H9 (cell line): ENCODE results near the gene STX11. TPM values are rescaled to one million over a fixed set of nuclear protein-coding genes. Genes with fewer than 3 reads are reported as not detected.

Experiments used
- DNase-seq: peaks from one replicate; pipeline ENCODE4 v3.0.0-alpha.2; 2017
- H2AFZ ChIP-seq: one replicate; pipeline ENCODE4 v1.6.1; 2013; ENCODE audit warnings: mild to moderate bottlenecking, low read length, control low read depth, moderate library complexity
- H2AK5ac ChIP-seq: 2 replicates; pipeline ENCODE4 v1.6.1; 2013; ENCODE audit warnings: low read length, control low read depth, mixed read lengths; ENCODE audit not compliant: insufficient read length
- H2BK120ac ChIP-seq: one replicate; pipeline ENCODE4 v1.6.1; 2013; ENCODE audit warnings: low read depth, mild to moderate bottlenecking, low read length, control low read depth, inconsistent platforms; ENCODE audit not compliant: poor library complexity, severe bottlenecking
- H2BK12ac ChIP-seq: 2 replicates; pipeline ENCODE4 v1.6.1; 2013; ENCODE audit warnings: low read length, control low read depth, mixed read lengths, low read depth; ENCODE audit not compliant: insufficient read length
- H2BK15ac ChIP-seq: 2 replicates; pipeline ENCODE4 v1.6.1; 2013; ENCODE audit warnings: low read depth, low read length, control low read depth
- H2BK20ac ChIP-seq: one replicate; pipeline ENCODE4 v1.6.1; 2013; ENCODE audit warnings: low read depth, mild to moderate bottlenecking, low read length, control low read depth, inconsistent platforms; ENCODE audit not compliant: poor library complexity, severe bottlenecking
- H2BK5ac ChIP-seq: 2 replicates; pipeline ENCODE4 v1.6.1; 2013; ENCODE audit warnings: low read length, control low read depth, mixed read lengths; ENCODE audit not compliant: insufficient read length
- H3K14ac ChIP-seq: 2 replicates; pipeline ENCODE4 v1.6.1; 2013; ENCODE audit warnings: low read length, control low read depth; ENCODE audit not compliant: insufficient read depth
- H3K18ac ChIP-seq: 2 replicates; pipeline ENCODE4 v1.6.1; 2013; ENCODE audit warnings: low read depth, mild to moderate bottlenecking, mixed read lengths, low read length, control low read depth; ENCODE audit not compliant: insufficient read length
- H3K23ac ChIP-seq: 2 replicates; pipeline ENCODE4 v1.6.1; 2013; ENCODE audit warnings: low read length, control low read depth, mixed read lengths, low read depth; ENCODE audit not compliant: insufficient read length
- H3K23me2 ChIP-seq: 2 replicates; pipeline ENCODE4 v1.6.1; 2013; ENCODE audit warnings: low read depth, mild to moderate bottlenecking, mixed read lengths, low read length, control low read depth; ENCODE audit not compliant: insufficient read length, poor library complexity, severe bottlenecking
- H3K27ac ChIP-seq: 2 replicates; pipeline ENCODE4 v1.5.1; 2013; ENCODE audit warnings: low read length, control low read depth, mixed read lengths, low read depth; ENCODE audit not compliant: insufficient read length
- H3K27me3 ChIP-seq: 2 replicates; pipeline ENCODE4 v1.6.1; 2013; ENCODE audit warnings: low read length, control low read depth, inconsistent platforms; ENCODE audit not compliant: insufficient read depth
- H3K4ac ChIP-seq: 2 replicates; pipeline ENCODE4 v1.6.1; 2013; ENCODE audit warnings: low read depth, mild to moderate bottlenecking, control low read depth, inconsistent platforms, low read length, moderate library complexity
- H3K4me1 ChIP-seq: 2 replicates; pipeline ENCODE4 v1.6.1; 2013; ENCODE audit warnings: low read length, control low read depth, inconsistent platforms; ENCODE audit not compliant: insufficient read depth
- H3K4me2 ChIP-seq: 2 replicates; pipeline ENCODE4 v1.6.1; 2013; ENCODE audit warnings: low read length, control low read depth, mixed read lengths; ENCODE audit not compliant: insufficient read length, insufficient read depth
- H3K56ac ChIP-seq: 2 replicates; pipeline ENCODE4 v1.6.1; 2013; ENCODE audit warnings: low read depth, mild to moderate bottlenecking, mixed read lengths, low read length, control low read depth; ENCODE audit not compliant: insufficient read length
- H3K79me1 ChIP-seq: 2 replicates; pipeline ENCODE4 v1.6.1; 2013; ENCODE audit warnings: low read depth, mild to moderate bottlenecking, moderate library complexity, low read length, control low read depth, inconsistent platforms; ENCODE audit not compliant: insufficient read depth, poor library complexity, severe bottlenecking
- H3K79me2 ChIP-seq: 2 replicates; pipeline ENCODE4 v1.6.1; 2013; ENCODE audit warnings: low read length, control low read depth, inconsistent platforms; ENCODE audit not compliant: insufficient read depth
- H3K9ac ChIP-seq: 2 replicates; pipeline ENCODE4 v1.6.1; 2013; ENCODE audit warnings: low read length, control low read depth, mixed read lengths; ENCODE audit not compliant: insufficient read length; ENCODE audit errors: extremely low read depth
- H3K9me3 ChIP-seq: one replicate; pipeline ENCODE4 v1.6.1; 2013; ENCODE audit warnings: low read depth, low read length, inconsistent platforms; ENCODE audit not compliant: control insufficient read depth
- H3T11ph ChIP-seq: one replicate; pipeline ENCODE4 v1.6.1; 2013; ENCODE audit warnings: mild to moderate bottlenecking, low read length, control low read depth, inconsistent platforms
- H4K20me1 ChIP-seq: one replicate; pipeline ENCODE4 v1.6.1; 2013; ENCODE audit not compliant: control insufficient read depth, insufficient read length, insufficient read depth
- H4K5ac ChIP-seq: 2 replicates; pipeline ENCODE4 v1.6.1; 2013; ENCODE audit warnings: low read depth, mild to moderate bottlenecking, mixed read lengths, low read length, control low read depth; ENCODE audit not compliant: insufficient read length
- H4K8ac ChIP-seq: replicated peaks from 2 replicates; pipeline ENCODE4 v1.6.1; 2013; ENCODE audit warnings: low read length, control low read depth, mixed read lengths, low read depth; ENCODE audit not compliant: insufficient read length
- H4K91ac ChIP-seq: 2 replicates; pipeline ENCODE4 v1.6.1; 2013; ENCODE audit warnings: low read depth, mild to moderate bottlenecking, moderate library complexity, mixed read lengths, low read length, control low read depth; ENCODE audit not compliant: insufficient read length
- H3K27ac Mint-ChIP-seq, 3 experiments: 2 replicates in 2 of 3; 3 replicates in 1 of 3; pipeline ENCODE4 v1.8.0; 2020 to 2021; ENCODE audit warnings: mixed read lengths in 3 of 3, mild to moderate bottlenecking in 1 of 3, moderate library complexity in 1 of 3
- H3K27me3 Mint-ChIP-seq: 2 replicates; pipeline ENCODE4 v1.8.0; 2021; ENCODE audit warnings: low read depth, mild to moderate bottlenecking, moderate library complexity, mixed read lengths
- H3K36me3 Mint-ChIP-seq, 3 experiments: 2 replicates in 2 of 3; 3 replicates in 1 of 3; pipeline ENCODE4 v1.8.0; 2020 to 2021; ENCODE audit warnings: low read depth in 3 of 3, mixed read lengths in 3 of 3; ENCODE audit not compliant: insufficient read depth in 1 of 3
- H3K4me1 Mint-ChIP-seq, 2 experiments: 2 replicates each; pipeline ENCODE4 v1.8.0; 2020; ENCODE audit warnings: mixed read lengths in 2 of 2
- H3K4me3 Mint-ChIP-seq, 2 experiments: 2 replicates in 1 of 2; 3 replicates in 1 of 2; pipeline ENCODE4 v1.8.0; 2020 to 2021; ENCODE audit warnings: mild to moderate bottlenecking in 2 of 2, mixed read lengths in 2 of 2, moderate library complexity in 1 of 2
- H3K9me3 Mint-ChIP-seq, 2 experiments: 2 replicates in 1 of 2; 3 replicates in 1 of 2; pipeline ENCODE4 v1.8.0; 2020; ENCODE audit warnings: mild to moderate bottlenecking in 2 of 2, mixed read lengths in 2 of 2, moderate library complexity in 1 of 2
- CTCF ChIP-seq: fragments of 200-600 bp; sonication (generic); conservative IDR thresholded peaks from 3 replicates; pipeline ENCODE4 v1.8.0; 2021; ENCODE audit warnings: antibody characterized with exemption, mild to moderate bottlenecking
- WGBS: extraction: QIAGEN DNeasy Blood & Tissue Kit; methylation state at CpG from one replicate; pipeline ENCODE4 v1.1.7; 2013; ENCODE audit warnings: missing lambda C conversion rate, low lambda C conversion rate, mixed read lengths; ENCODE audit not compliant: insufficient read length; ENCODE audit errors: extremely low coverage; 5-methylcytosine and 5-hydroxymethylcytosine counted together
- total RNA-seq: library from RNA; stranded (reverse); gene quantifications from 2 replicates; pipeline ENCODE4 v1.2.1, GENCODE V29; 2021

STX11 gene
- total RNA-seq, 1 experiment from 2014 or later: 0.22 TPM

GRCh38 chr6:144119376-144119775, 30.9 kb upstream of the STX11 start:
- H3K27ac Mint-ChIP-seq: no peak overlapping the region

More at GRCh38 chr6:144119376-144119775, 30.9 kb upstream of the STX11 start:
- Histone ChIP-seq H3K27me3 (no peaks in the 10 kb centered on the region), H3K4ac (no peak overlapping the region), H3K18ac (no peak overlapping the region), H2BK120ac (no peak overlapping the region), H4K5ac (no peak overlapping the region), H2AFZ (no peak overlapping the region), H3K23ac (no peak overlapping the region), H3K23me2 (no peaks in the 10 kb centered on the region), H3K79me2 (no peaks in the 10 kb centered on the region), H2BK20ac (no peak overlapping the region), H2BK15ac (no peak overlapping the region), H3K27ac (no peak overlapping the region), H3K9ac (no peak overlapping the region), H3K79me1 (no peaks in the 10 kb centered on the region), H3K4me1 (no peaks in the 10 kb centered on the region), H3T11ph (no peak overlapping the region), H4K20me1 (no peaks in the 10 kb centered on the region), H2BK12ac (no peak overlapping the region), H3K14ac (no peak overlapping the region), H2BK5ac (no peak overlapping the region), H3K9me3 (no peaks in the 10 kb centered on the region), H3K4me2 (no peak overlapping the region), H4K91ac (no peak overlapping the region), H4K8ac (no peak overlapping the region), H2AK5ac (no peak overlapping the region), H3K56ac (no peak overlapping the region)
- Mint-ChIP-seq H3K9me3 (no peaks in the 10 kb centered on the region), H3K27me3 (no peaks in the 10 kb centered on the region), H3K4me1 (peaks cover 0 to 3% of the 10 kb centered on the region in 2 experiments; a peak in 1 of 4 replicates), H3K4me3 (no peak overlapping the region), H3K36me3 (no peaks in the 10 kb centered on the region; a peak in 1 of 7 replicates)
- no peak for TF ChIP-seq CTCF
- no peak for DNase-seq
- no CpG with 5 or more reads among the region's 5 CpGs for WGBS
